HG03196 (cell line): Measurements from ENCODE around the gene DSE.
A peak's percentile ranks its signal among the peaks of the same experiment; 100 is the strongest.

Source experiments
- ATAC-seq: cut with Tn5 transposase; IDR thresholded peaks from one replicate; pipeline ENCODE4 v1.9.1; 2021; ENCODE audit not compliant: unreplicated experiment

DSE gene

GRCh38 chr6:116359835-116360234 is 10.9 kb upstream of the DSE start:
- ATAC-seq = no peak

DNA sequence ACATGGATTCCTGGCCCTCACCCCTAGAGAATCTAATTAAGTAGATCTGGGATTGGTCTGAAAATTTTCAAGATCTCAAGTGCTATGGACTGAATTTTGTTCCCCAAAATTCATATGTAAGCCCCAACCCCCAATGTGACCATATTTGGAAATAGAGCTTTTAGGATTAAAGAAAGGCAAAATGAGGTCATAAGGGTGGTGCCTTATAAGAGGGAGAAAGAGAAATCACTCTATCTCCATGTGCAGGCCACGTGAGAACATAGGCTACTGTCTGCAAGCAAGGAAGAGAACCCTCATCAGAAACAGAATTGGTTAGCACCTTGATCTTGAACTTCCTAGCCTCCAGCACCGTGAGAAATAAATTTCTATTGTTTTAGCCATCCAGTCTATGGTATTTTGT is 8.5 kb upstream of the DSE start:
- ATAC-seq = no peak

- ATAC-seq = no peak
Observed at GRCh38 chr6:116363759-116364158, 7.0 kb upstream of the DSE start.

GRCh38 chr6:116364321-116364720 is 6.4 kb upstream of the DSE start:
- ATAC-seq = no peak

- no peak for ATAC-seq
Observed at GRCh38 chr6:116365743-116366142, 5.0 kb upstream of the DSE start.

GRCh38 chr6:116366740-116367275 is 3.9 kb upstream of the DSE start:
- no peak for ATAC-seq

GRCh38 chr6:116369540-116369939 is 1.2 kb upstream of the DSE start:
- no peak for ATAC-seq

DNA sequence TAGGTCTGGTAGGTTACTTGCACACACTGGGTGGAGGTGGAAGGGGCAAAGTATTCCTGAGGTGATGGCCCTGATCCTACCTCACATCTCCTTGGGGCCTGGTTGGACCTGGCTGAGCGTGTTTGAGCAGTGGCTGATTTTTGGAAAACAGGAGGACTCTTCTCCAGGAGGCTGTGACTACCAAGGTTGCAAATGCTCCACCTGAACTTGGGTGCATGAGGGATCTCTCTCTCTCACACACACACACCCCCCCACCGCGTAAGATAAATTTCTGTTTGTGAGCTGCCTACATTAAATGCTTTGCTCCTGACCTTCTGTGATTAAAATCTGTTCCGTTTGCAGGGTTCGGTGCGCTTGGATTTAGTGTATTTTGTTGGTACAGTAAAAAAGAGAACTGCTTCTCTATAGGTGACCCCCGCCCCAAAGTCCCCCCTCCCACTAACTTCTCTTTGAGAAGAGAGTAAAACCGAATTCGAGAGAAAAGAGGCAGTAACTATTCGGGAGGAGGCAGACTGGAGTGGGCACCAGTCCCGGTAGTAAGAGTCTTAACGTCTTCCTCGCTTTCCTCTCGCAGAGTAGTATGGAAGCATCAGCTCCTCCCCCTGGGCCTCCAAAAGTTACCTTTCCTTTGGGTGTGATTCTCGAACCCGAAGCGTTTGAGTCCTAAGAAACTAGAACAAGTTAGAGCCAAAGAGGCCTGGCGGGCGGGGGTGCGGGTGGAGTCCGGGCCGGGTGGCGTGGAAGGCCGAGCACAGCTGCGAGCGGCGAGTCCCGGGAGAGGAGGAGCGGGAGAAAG is 585 bp upstream of the DSE start:
- ATAC-seq = no peak

- peak; percentile 44 for ATAC-seq
Observed at GRCh38 chr6:116371120-116371917, 572 bp downstream of the DSE start.

DNA sequence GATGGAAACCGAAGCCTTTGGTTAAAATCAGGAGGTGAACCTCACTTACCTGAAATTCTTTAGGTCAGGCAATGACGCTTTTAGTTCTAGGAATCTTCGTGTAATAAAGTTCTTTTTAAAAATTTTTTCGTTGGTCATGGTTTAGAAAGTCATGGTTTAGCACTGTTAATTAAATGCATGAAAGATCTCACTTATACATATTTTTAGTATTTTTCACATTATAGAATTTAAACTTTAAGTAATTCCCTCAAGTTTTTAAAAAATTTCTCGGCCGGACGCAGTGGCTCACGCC is 1.1 kb downstream of the DSE start:
- no peak for ATAC-seq

DNA sequence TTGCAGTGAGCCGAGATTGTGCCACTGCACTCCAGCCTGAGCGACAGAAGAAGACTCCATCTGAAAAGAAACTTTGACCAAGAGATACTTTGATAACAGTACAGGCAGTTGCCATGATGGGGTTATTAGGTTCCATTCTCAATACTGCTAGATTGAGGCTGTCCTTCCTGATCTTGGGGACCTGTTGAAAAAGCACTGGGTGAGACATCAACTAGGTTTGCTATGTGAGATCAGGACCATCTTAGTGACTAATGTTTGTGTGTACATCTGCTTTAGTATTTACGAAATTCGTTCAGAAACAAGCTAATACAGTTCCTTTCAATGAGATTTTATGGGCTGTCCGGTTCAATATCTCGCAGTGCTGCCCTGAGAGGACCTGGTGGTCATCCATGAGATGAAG is 2.6 kb downstream of the DSE start:
- no peak for ATAC-seq

GRCh38 chr6:116373940-116374339 is 3.2 kb downstream of the DSE start:
- ATAC-seq = no peak

- no peak for ATAC-seq
Observed at GRCh38 chr6:116374586-116374985, 3.8 kb downstream of the DSE start.

- no peak for ATAC-seq
Observed at GRCh38 chr6:116375262-116375661, 4.5 kb downstream of the DSE start.

GRCh38 chr6:116376149-116376548 is 5.4 kb downstream of the DSE start:
- ATAC-seq = no peak

DNA sequence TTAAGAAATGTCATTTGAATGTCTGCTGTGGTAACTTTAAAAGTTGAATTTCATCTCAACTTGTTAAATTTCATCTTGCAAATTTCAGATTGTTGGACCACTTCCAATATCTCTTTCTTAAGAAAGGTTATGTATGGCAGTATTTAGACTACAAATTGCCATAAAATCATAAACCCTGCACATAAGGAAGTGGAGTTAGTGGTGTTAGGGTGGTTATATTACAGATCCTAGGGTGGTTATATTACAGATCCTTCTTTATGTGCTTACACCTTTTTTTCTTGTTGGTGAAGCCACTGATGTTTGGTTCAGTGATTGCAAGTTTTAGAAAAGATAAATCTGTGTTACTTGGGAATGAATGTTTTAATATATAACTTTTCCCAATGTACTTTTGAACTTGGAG is 9.0 kb downstream of the DSE start:
- ATAC-seq = no peak

GRCh38 chr6:116380346-116380745 is 9.6 kb downstream of the DSE start:
- ATAC-seq = no peak

DNA sequence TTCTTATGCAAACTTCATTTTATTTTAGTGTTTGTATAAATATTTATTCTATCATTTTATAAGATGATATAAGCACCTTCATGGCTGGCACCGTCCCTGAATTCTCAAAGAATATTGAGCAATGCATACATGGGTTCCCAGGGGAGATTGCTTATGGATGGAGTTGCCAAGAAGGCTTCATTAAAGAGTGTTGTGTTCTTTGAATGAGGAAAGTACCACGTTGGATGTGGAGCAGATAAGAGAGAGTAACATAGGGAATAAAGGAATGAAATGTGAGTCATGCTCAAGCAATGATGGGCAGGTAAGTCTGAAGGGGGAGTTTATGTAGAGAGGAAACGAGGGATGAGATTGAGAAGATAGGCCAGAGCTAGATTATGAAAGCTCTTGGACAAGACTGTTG is 10.3 kb downstream of the DSE start:
- no peak for ATAC-seq

- ATAC-seq = no peak
Observed at GRCh38 chr6:116382587-116382986, 11.8 kb downstream of the DSE start.

- no peak for ATAC-seq
Observed at GRCh38 chr6:116384727-116385458, 14.1 kb downstream of the DSE start.

DNA sequence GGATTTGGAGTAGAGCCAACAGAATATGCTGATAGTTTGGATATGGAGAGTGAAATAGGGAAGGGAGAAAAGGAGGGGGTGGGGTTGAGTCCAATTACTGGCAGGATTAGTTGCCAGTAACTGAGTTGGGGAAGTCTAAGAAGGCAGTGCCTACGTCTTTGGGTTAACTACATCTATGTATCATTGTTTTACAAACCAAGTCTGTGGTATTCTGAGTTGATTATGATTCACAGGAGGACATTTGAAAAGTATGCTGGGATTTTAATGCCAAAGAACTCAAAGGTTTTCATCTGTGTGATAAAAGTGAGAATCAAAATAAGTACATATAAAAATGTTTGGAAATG is 14.7 kb downstream of the DSE start:
- ATAC-seq = no peak

DNA sequence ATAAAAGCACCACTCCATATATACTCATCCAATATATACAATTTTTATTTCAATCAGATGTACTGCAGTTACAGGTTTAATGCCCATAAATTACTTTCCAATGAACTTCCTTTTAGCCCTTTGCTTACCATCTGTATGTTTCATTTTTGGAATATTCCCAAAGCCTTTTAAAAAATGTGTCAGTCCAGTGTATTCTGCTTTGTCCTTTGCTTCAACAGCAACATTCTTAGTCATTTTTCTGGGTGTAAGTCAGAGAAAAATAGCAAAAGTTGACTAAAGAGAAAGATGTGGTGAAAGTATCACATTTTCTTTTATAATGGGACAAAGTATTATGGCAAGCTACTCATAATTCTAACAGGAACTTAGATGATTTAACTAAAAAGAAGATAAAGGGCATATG is 15.2 kb downstream of the DSE start:
- ATAC-seq = no peak
